HG03558 (cell line): ENCODE results near the gene MIOX.

Source experiments
- ATAC-seq: cut with Tn5 transposase; IDR thresholded peaks from one replicate; pipeline ENCODE4 v1.9.1; 2021; ENCODE audit warnings: moderate number of reproducible peaks; ENCODE audit not compliant: unreplicated experiment; ENCODE audit errors: extremely low read depth

The MIOX gene

GRCh38 chr22:50488006-50488677, 1.5 kb downstream of the MIOX start:
- no peak for ATAC-seq

GRCh38 chr22:50488886-50489285, 2.2 kb downstream of the MIOX start:
- no peak for ATAC-seq

- no peak for ATAC-seq
Observed at GRCh38 chr22:50489363-50490243, 2.9 kb downstream of the MIOX start.

- ATAC-seq: no peak
Observed at GRCh38 chr22:50490531-50491308, 4.1 kb downstream of the MIOX start.

GRCh38 chr22:50497093-50497492, 10.4 kb downstream of the MIOX start:
- no peak for ATAC-seq

- ATAC-seq: no peak
Observed at GRCh38 chr22:50498322-50498890, 11.7 kb downstream of the MIOX start.

GRCh38 chr22:50500452-50500851, 13.8 kb downstream of the MIOX start:
- ATAC-seq: no peak

- ATAC-seq: no peak
Observed at GRCh38 chr22:50502096-50502495, 15.4 kb downstream of the MIOX start.

- no peak for ATAC-seq
Observed at GRCh38 chr22:50502628-50503474, 16.2 kb downstream of the MIOX start.

DNA sequence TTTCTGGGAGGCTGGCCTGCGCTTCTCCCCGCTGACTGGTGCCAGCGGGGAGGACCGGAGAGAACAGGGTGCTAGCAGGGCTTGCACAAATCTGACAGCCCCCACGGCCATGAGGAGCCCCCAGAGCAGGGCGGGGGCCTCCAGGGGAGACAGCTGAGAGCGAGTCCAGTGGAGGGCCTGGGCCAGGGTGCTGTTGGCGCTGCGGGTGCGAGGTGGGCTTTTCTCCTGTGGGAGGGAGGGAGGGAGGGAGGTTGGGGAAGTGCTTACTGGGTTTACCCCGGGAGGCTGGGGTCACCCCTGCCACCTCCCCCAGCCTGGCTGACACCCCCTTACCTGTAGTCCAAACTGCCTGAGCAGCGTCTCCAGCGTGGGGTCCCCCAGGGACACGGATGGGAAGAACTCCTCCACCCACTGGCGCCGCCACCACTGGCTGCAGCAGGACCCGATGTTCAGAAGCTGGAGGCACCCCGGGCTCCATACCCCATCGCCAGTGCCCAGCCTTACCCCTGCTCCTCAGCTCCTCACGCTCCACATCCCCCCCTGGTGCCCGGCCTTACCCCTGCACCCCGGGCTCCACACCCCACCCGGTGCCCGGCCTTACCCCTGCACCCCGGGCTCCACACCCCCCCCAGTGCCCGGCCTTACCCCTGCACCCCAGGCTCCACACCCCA, 17.0 kb downstream of the MIOX start:
- no peak for ATAC-seq

DNA sequence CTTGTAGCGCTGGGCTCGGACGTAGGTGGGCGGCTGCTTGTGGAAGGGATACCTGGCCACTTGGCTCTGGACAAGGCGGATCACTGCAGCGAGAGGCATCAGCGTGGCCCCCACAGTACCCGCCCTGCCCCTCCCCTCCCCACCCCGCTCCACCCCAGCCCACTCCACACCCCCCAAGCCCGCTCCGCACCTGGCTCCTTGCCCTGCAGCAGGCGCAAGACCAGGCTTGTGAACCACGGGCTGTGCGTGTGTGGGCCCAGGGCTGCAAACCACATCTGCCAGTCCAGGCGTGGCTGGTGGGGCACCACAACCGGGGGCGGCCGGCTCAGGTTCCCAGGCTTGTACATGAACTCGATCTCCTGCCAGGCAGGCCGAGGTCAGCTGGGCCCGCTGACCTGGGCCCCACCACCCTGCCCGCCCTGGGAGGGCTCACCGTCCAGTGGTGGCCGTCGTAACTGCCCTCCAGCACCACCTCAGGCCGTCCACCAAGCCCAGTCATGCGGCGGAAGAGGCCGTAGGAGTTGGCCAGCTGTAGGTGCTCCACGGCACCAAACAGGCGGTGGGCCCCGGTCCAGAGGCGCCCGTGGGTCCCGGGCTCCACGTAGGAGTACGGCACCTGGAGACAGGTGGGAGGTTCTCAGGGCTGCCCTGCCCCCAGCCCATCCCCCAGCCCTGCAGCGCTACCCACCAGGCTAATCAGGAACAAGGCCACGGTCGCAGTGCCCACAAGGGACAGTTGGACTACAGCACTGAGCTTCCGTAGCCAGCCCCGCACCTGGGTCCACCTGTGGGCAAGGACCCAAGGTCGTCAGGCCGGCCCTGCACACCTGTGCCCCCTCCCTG, 17.9 kb downstream of the MIOX start:
- ATAC-seq: no peak

DNA sequence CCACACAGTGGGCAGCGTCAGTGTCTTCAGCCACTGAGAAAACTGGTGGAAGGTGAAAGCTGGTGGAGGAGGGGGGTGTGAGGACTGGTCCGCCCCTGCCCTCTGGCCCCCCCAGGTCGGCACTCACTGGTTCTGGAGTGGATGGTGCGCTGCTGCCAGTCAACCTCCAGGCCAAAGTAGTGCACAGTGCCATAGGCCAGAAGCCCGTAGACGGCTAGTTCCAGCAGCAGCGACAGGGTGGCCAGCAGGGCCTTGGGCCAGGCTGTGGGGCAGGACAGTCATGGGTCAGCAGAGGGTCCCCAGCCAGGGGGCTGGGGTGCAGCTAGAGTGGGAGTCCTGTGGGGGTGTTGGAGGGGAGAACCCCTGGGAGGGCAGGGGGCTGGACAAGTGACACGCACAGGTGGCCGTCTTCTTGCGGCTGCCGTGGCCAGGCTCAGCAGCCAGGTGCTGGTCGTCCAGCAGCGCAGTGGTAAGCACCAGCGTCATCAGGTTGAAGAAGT, 18.7 kb downstream of the MIOX start:
- no peak for ATAC-seq

GRCh38 chr22:50505776-50506610, 19.3 kb downstream of the MIOX start:
- ATAC-seq: no peak

GRCh38 chr22:50506611-50507420, 20.2 kb downstream of the MIOX start:
- no peak for ATAC-seq

GRCh38 chr22:50507421-50507990, 20.8 kb downstream of the MIOX start, which contains the start of gene LMF2:
Gene LMF2 (minus strand): TSS chr22:50507702. CDS start chr22:50507675, 27 bp downstream.
- ATAC-seq: no peak
